Mesendoderm (in vitro differentiated cells): ENCODE data around the gene RNF126.
"Not testable (repeated sequence)": the region's sequence is repeated elsewhere in the genome, so short reads cannot be mapped to it uniquely, and the experiment has no call there.

Experiments used
- DNase-seq: peaks from one replicate; pipeline ENCODE4 v3.0.0; 2013
- H2AK5ac ChIP-seq: 2 replicates; pipeline ENCODE4 v1.6.1; 2013; ENCODE audit warnings: low read length, inconsistent platforms
- H2BK120ac ChIP-seq: 2 replicates; pipeline ENCODE4 v1.6.1; 2013; ENCODE audit warnings: low read depth, mild to moderate bottlenecking, low read length, moderate library complexity, mixed read lengths
- H2BK15ac ChIP-seq: replicated peaks from 2 replicates; pipeline ENCODE4 v1.6.1; 2013; ENCODE audit warnings: low read depth, mild to moderate bottlenecking, moderate library complexity
- H2BK5ac ChIP-seq: 2 replicates; pipeline ENCODE4 v1.6.1; 2013; ENCODE audit warnings: low read length, inconsistent platforms
- H3K18ac ChIP-seq: 2 replicates; pipeline ENCODE4 v1.6.1; 2013; ENCODE audit warnings: mild to moderate bottlenecking, low read length, mixed read lengths
- H3K23ac ChIP-seq: one replicate; pipeline ENCODE4 v1.6.1; 2013; ENCODE audit warnings: low read length
- H3K27ac ChIP-seq: 2 replicates; pipeline ENCODE4 v1.5.1; 2013; ENCODE audit warnings: low read depth, mild to moderate bottlenecking, inconsistent platforms, low read length, moderate library complexity
- H3K27me3 ChIP-seq: 2 replicates; pipeline ENCODE4 v1.6.1; 2013; ENCODE audit warnings: low read length, control low read depth, mild to moderate bottlenecking, inconsistent platforms; ENCODE audit not compliant: insufficient read depth, poor library complexity
- H3K36me3 ChIP-seq: 2 replicates; pipeline ENCODE4 v1.6.1; 2013; ENCODE audit warnings: low read length, inconsistent platforms; ENCODE audit not compliant: control insufficient read depth, insufficient read depth
- H3K4ac ChIP-seq: one replicate; pipeline ENCODE4 v1.6.1; 2013; ENCODE audit warnings: low read depth, mild to moderate bottlenecking, low read length, moderate library complexity
- H3K4me1 ChIP-seq: 2 replicates; pipeline ENCODE4 v1.6.1; 2013; ENCODE audit warnings: low read depth, low read length, inconsistent platforms; ENCODE audit not compliant: control insufficient read depth
- H3K4me2 ChIP-seq: 2 replicates; pipeline ENCODE4 v1.6.1; 2013; ENCODE audit warnings: low read length
- H3K4me3 ChIP-seq: 2 replicates; pipeline ENCODE4 v1.5.1; 2013; ENCODE audit warnings: mild to moderate bottlenecking, low read length
- H3K56ac ChIP-seq: one replicate; pipeline ENCODE4 v1.6.1; 2013; ENCODE audit warnings: low read length
- H3K79me1 ChIP-seq: 2 replicates; pipeline ENCODE4 v1.6.1; 2013; ENCODE audit warnings: low read length, inconsistent platforms
- H3K79me2 ChIP-seq: 2 replicates; pipeline ENCODE4 v1.6.1; 2013; ENCODE audit warnings: mild to moderate bottlenecking, low read length; ENCODE audit not compliant: control insufficient read depth, insufficient read depth
- H3K9ac ChIP-seq: 2 replicates; pipeline ENCODE4 v1.6.1; 2013; ENCODE audit warnings: low read length, inconsistent platforms
- H4K5ac ChIP-seq: one replicate; pipeline ENCODE4 v1.6.1; 2013; ENCODE audit warnings: low read length
- H4K8ac ChIP-seq: one replicate; pipeline ENCODE4 v1.6.1; 2013; ENCODE audit warnings: low read depth, mild to moderate bottlenecking, control low read depth, low read length, moderate library complexity
- WGBS: extraction: QIAGEN DNeasy Blood & Tissue Kit; methylation state at CpG from one replicate; pipeline ENCODE4 v1.1.7; 2013; ENCODE audit warnings: low lambda C conversion rate, missing lambda C conversion rate; ENCODE audit not compliant: insufficient coverage; ENCODE audit errors: extremely low coverage; 5-methylcytosine and 5-hydroxymethylcytosine counted together

The RNF126 gene

DNA sequence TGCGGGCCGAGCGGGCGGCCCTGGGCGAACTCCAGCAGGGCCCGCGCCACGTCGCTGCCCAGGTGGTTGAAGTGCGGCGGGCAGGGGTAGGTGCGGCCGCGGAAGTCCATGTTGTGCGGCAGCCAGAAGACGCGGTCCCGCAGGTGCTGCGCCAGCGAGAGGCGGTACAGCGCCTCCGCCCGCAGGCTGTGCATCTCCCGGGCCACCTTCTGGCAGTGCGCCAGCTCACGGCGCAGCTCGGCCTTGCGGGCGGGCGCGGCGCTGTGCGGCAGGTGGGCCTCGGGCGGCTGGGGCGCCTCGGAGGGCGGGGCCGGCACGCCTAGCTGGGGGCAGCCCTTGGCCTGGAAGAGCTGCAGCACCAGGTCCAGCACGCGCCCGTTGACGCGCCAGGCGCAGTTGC lies 41.8 kb downstream of the RNF126 start:
- not testable (repeated sequence) for H3K79me1 ChIP-seq, H3K23ac ChIP-seq, H3K36me3 ChIP-seq, H2BK5ac ChIP-seq, H3K4me3 ChIP-seq, H3K18ac ChIP-seq, H3K4ac ChIP-seq, H3K27ac ChIP-seq, H4K8ac ChIP-seq, DNase-seq, H3K4me1 ChIP-seq, H2BK15ac ChIP-seq, H3K9ac ChIP-seq, H3K4me2 ChIP-seq, H4K5ac ChIP-seq, H3K56ac ChIP-seq, H2AK5ac ChIP-seq, H3K79me2 ChIP-seq, H3K27me3 ChIP-seq, H2BK120ac ChIP-seq
- WGBS, result no CpG with 5 or more reads among the region's 48 CpGs

DNA sequence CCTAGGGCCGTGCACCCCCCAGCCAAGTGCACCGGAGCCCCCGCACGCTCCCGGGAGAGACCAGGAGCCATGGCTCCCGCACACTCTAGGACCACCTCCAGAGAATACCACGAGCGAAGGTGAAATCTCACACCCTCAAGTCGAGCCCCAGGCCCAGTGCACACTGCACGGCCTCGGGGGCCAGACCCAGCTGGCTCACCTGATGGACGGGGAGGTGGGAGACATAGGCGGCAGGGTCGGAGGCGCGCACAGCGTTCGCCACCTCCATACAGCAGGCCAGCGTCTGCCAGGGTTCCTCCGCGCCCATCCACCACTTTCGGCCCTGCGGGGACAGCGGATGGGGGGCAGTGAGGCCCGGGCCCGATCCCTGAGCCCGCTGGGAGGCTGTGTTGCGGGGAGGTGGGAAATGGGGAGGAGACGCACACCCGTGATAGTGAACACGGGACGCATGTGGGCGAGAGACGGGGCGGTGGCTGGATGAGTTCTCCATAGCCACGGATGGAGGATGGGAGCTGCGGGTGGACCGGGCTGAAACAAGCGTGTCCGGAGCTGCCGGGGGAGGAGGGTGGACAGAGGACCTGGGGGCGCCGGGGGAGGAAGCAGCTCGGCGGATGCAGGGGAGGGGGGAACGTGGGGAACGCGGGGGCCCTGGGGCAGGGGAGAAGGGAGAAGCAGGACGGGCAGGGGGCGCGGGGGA lies 42.7 kb downstream of the RNF126 start:
- H3K79me2 ChIP-seq, result no peaks in the 10 kb centered on the region
- H2BK15ac ChIP-seq, result no peak overlapping the region
- no peak overlapping the region for H3K4ac ChIP-seq
- no peaks in the 10 kb centered on the region for H3K4me1 ChIP-seq
- H3K4me2 ChIP-seq, result no peak overlapping the region
- no CpG with 5 or more reads among the region's 51 CpGs for WGBS
- no peak overlapping the region for H3K4me3 ChIP-seq
- H3K36me3 ChIP-seq, result peaks cover 5% of the 10 kb centered on the region
- no peak overlapping the region for H3K23ac ChIP-seq
- H4K5ac ChIP-seq, result no peak overlapping the region
- H2BK5ac ChIP-seq, result no peak overlapping the region
- H3K56ac ChIP-seq, result no peak overlapping the region
- no peaks in the 10 kb centered on the region for H3K27me3 ChIP-seq
- no peak overlapping the region for H4K8ac ChIP-seq
- no peaks in the 10 kb centered on the region for H3K79me1 ChIP-seq
- H3K27ac ChIP-seq, result no peak overlapping the region
- no peak for DNase-seq
- H2BK120ac ChIP-seq, result no peak overlapping the region
- H3K18ac ChIP-seq, result no peak overlapping the region
- H3K9ac ChIP-seq, result no peak overlapping the region
- no peak overlapping the region for H2AK5ac ChIP-seq

DNA sequence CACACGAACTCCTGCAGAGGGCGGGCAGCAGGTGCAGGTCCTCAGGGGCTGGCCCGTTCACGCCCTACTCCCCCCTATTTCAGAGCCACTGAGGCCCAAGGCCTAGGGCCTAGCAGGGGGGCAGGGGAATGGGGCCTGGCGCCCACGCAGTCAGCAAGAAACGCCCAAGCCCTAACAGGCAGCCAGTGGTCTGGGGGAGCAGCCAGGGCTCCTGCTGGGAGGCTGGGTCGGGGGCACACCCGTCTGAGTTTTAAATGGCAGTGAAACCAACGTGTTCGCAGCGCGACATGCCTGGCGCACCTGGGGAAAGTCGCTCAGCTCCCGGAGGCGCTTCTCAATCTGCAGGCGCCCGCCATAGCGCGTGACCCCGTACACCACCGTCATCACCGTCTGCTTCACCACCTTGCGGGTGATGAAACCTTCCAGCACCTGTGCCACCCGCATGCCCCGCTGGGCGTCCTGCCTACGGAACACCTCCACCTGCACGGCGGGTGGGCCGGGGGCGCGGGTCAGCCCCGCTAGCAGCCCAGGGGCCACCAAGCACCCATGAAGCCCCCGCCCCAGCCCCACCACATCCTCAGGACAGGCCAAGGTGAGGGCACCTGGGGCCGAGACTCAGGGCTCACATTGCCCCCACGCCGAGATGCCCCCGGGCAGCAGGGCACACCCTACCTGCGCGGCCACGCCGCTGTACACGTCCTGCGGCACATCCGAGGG lies 43.6 kb downstream of the RNF126 start:
- Histone ChIP-seq H3K23ac (no peak overlapping the region), H2BK5ac (no peak overlapping the region), H3K4me1 (no peaks in the 10 kb centered on the region), H3K4ac (no peak overlapping the region), H3K36me3 (peaks cover 7% of the 10 kb centered on the region), H3K27ac (no peak overlapping the region), H3K79me2 (no peaks in the 10 kb centered on the region), H4K5ac (no peak overlapping the region), H3K4me3 (no peak overlapping the region), H3K56ac (no peak overlapping the region), H3K9ac (no peak overlapping the region), H3K18ac (no peak overlapping the region), H3K27me3 (no peaks in the 10 kb centered on the region), H4K8ac (no peak overlapping the region), H2BK15ac (no peak overlapping the region), H3K79me1 (no peaks in the 10 kb centered on the region), H2AK5ac (no peak overlapping the region), H3K4me2 (no peak overlapping the region), H2BK120ac (no peak overlapping the region)
- no peak for DNase-seq
- WGBS, result no CpG with 5 or more reads among the region's 47 CpGs

DNA sequence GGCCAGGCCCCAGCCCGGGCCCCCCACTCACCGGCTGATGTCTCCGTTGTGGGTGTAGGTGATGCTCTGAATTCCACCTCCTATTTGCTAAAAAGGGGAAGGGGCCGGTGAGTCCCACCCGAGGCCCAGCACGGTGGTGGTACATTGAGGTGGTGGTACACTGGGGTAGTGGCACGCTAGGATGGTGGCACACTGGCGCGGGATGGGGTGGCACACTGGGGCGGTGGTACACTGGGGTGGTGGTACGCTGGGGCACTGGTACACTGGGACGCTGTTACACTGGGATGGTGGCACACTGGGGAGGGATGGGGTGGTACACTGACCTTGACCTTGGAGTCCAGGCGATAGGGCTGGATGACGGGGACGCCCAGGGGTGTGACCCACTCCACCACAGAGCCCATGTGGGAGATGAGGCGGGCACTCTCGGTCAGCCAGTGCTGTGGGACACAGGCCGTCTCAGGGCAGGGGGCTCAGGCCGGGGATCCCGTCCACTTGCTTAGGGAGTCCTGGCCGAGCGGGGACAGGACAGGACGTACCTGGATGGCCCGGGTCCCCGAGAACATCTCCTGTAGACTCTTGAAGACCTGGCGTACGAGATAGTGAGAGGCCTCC lies 44.2 kb downstream of the RNF126 start:
- Histone ChIP-seq H3K79me1 (no peaks in the 10 kb centered on the region), H3K4me2 (no peak overlapping the region), H2BK5ac (no peak overlapping the region), H2BK120ac (no peak overlapping the region), H3K18ac (no peak overlapping the region), H4K8ac (no peak overlapping the region), H3K23ac (no peak overlapping the region), H2AK5ac (no peak overlapping the region), H3K9ac (no peak overlapping the region), H3K4me3 (no peak overlapping the region), H3K79me2 (no peaks in the 10 kb centered on the region), H2BK15ac (no peak overlapping the region), H3K4ac (no peak overlapping the region), H3K4me1 (no peaks in the 10 kb centered on the region), H3K27ac (no peak overlapping the region), H3K27me3 (no peaks in the 10 kb centered on the region), H4K5ac (no peak overlapping the region), H3K56ac (no peak overlapping the region), H3K36me3 (peaks cover 7% of the 10 kb centered on the region)
- whole genome bisulfite sequencing, result no CpG with 5 or more reads among the region's 27 CpGs
- no peak for DNase-seq

DNA sequence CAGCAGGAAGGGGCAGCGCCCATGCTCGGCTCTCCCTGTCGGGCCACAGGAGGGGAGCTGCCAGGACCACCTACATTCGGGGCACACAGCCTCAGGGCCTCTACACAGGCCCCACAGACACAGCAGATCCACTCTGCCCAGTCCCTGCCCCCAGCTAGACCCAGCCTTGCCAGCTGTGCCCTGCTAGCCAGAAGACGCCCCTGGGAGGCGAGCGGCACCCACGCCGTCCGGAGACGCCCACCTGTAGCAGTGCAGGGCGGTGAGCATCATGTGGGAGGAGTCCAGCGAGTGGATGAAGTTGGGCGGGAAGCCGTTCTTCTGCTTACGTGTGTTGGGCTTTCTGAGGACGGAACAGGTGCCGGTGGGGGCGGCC lies 44.8 kb downstream of the RNF126 start:
- Histone ChIP-seq H3K36me3 (peaks cover 7% of the 10 kb centered on the region), H3K27ac (no peak overlapping the region), H2BK5ac (no peak overlapping the region), H3K79me2 (no peaks in the 10 kb centered on the region), H2AK5ac (no peak overlapping the region), H3K56ac (no peak overlapping the region), H3K18ac (no peak overlapping the region), H2BK15ac (no peak overlapping the region), H3K4me3 (no peak overlapping the region), H3K4ac (no peak overlapping the region), H2BK120ac (no peak overlapping the region), H4K8ac (no peak overlapping the region), H3K9ac (no peak overlapping the region), H3K23ac (no peak overlapping the region), H3K4me1 (no peaks in the 10 kb centered on the region), H4K5ac (no peak overlapping the region), H3K4me2 (no peak overlapping the region), H3K27me3 (no peaks in the 10 kb centered on the region), H3K79me1 (no peaks in the 10 kb centered on the region)
- no peak for DNase-seq
- WGBS, result no CpG with 5 or more reads among the region's 19 CpGs
